Breast epithelium (tissue), 3 donors: Measurements from ENCODE around the gene GNS.

ENCODE experiments used
- CTCF ChIP-seq, 3 donors: fragments of 450-650 bp; IDR thresholded peaks; one replicate each; pipeline ENCODE4 v1.5.1; 2016 to 2017; ENCODE audit warnings: antibody characterized with exemption in 3 of 3, mild to moderate bottlenecking in 3 of 3, moderate library complexity in 3 of 3
- POLR2AphosphoS5 ChIP-seq, 3 donors: sonication (generic); formaldehyde crosslinking; IDR thresholded peaks; one replicate each; pipeline ENCODE4 v1.6.1; 2017; ENCODE audit warnings: antibody characterized with exemption in 3 of 3

DNA sequence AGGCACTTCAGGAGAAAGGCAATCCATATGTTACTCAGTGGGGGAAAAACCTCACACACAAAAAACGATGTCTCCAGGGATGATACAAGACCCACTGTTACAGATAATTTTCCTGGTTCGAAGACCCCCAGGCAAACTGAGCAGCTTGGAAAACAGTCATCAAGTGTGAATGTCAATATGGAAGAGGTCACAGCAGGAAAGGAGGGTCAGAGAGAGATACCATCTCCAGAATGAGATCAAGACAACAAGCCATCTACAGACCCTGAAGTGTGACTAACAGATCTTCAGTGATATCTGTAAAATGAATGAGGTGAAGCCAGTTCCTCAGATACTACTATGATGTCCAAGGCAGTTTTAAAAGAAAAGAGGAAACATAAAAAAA is 28.6 kb downstream of the GNS start:
- no peak for TF ChIP-seq CTCF (IDR thresholded peaks at IDR 0.05)
- TF ChIP-seq POLR2AphosphoS5 (IDR thresholded peaks at IDR 0.05), result no peak
